GM12878 (cell line): ENCODE measurements around the gene CREB3L4. TPM values are rescaled to one million over a fixed set of nuclear protein-coding genes. Genes with fewer than 3 reads are reported as not detected.

ENCODE experiments used
- ATAC-seq: fragments of 200-7000 bp; cut with Tn5 transposase; 3 replicates; pipeline ENCODE4 v1.9.1; 2020; ENCODE audit warnings: mild to moderate bottlenecking, moderate library complexity
- BruUV-seq: library from RNA; stranded (reverse); fragments of 400-500 nt; replicated peaks from 2 replicates; lab custom pipeline; 2021; lab: Mats Ljungman, UMichigan
- CTCF ChIA-PET: fragments of 300-600 bp; sonication (Branson Sonifier 250); formaldehyde crosslinking; extraction: SDS; loops from one replicate; lab custom pipeline; 2021; ENCODE audit warnings: inconsistent platforms; lab: Yijun Ruan, JAX
- POLR2A ChIA-PET: fragments of 350-600 bp; formaldehyde crosslinking; extraction: SDS; loops from one replicate; lab custom pipeline; 2021; ENCODE audit warnings: inconsistent platforms; lab: Charles Lee
- RAD21 ChIA-PET: fragments of 300-600 bp; sonication (Branson Sonifier 250); formaldehyde crosslinking; loops from one replicate; lab custom pipeline; 2023; ENCODE audit warnings: antibody characterized with exemption; ENCODE audit not compliant: unreplicated experiment; lab: Charles Lee
- SMC1A ChIA-PET: fragments of 300-600 bp; sonication (Branson Sonifier 250); formaldehyde crosslinking; loops from one replicate; lab custom pipeline; 2023; ENCODE audit not compliant: unreplicated experiment, uncharacterized antibody; lab: Charles Lee
- DNase-seq: peaks from one replicate; pipeline ENCODE4 v3.0.0-alpha.2; 2011; ENCODE audit warnings: low read depth, low spot score
- FAIRE-seq: peaks from 3 replicates; lab custom pipeline; 2011; peaks lifted over from hg19 to GRCh38; lab: Jason Lieb, UNC
- H2AFZ ChIP-seq: 2 replicates; pipeline ENCODE4 v1.6.0; 2011; ENCODE audit warnings: low read depth, low read length, control low read depth; ENCODE audit not compliant: control insufficient read depth
- H3K27ac ChIP-seq: 2 replicates; pipeline ENCODE4 v1.5.1; 2011; ENCODE audit warnings: control low read depth; ENCODE audit not compliant: control insufficient read depth, insufficient read depth
- H3K27me3 ChIP-seq, 2 experiments: replicated peaks in 1 of 2; 2 replicates each; pipeline versions ENCODE4 v1.6.0 to v1.6.1; 2011; ENCODE audit warnings: low read length in 1 of 2; ENCODE audit not compliant: control insufficient read depth in 2 of 2, insufficient read depth in 2 of 2
- H3K36me3 ChIP-seq, 2 experiments: 2 replicates each; pipeline ENCODE4 v1.5.1; 2011; ENCODE audit warnings: low read length in 1 of 2; ENCODE audit not compliant: control insufficient read depth in 2 of 2, insufficient read depth in 2 of 2
- H3K4me1 ChIP-seq: 2 replicates; pipeline ENCODE4 v1.6.1; 2011; ENCODE audit warnings: mild to moderate bottlenecking, low read length, moderate library complexity, mixed read lengths; ENCODE audit not compliant: control insufficient read depth, insufficient read depth
- H3K4me2 ChIP-seq: 2 replicates; pipeline ENCODE4 v1.6.0; 2011; ENCODE audit warnings: control low read depth; ENCODE audit not compliant: control insufficient read depth, insufficient read depth
- H3K4me3 ChIP-seq: fragments of 200-600 bp; sonication (generic); 2 replicates; pipeline ENCODE4 v1.5.1; 2016
- H3K79me2 ChIP-seq: 2 replicates; pipeline ENCODE4 v1.6.0; 2011; ENCODE audit warnings: low read length; ENCODE audit not compliant: control insufficient read depth, insufficient read depth
- H3K9ac ChIP-seq: 2 replicates; pipeline ENCODE4 v1.8.0; 2011; ENCODE audit warnings: low read length, control low read depth, mixed read lengths; ENCODE audit not compliant: control insufficient read depth, insufficient read depth
- H3K9me3 ChIP-seq: replicated peaks from 3 replicates; pipeline ENCODE4 v1.5.1; 2011; ENCODE audit warnings: mild to moderate bottlenecking, low read length; ENCODE audit not compliant: control insufficient read depth, insufficient read depth
- H4K20me1 ChIP-seq: 2 replicates; pipeline ENCODE4 v1.6.0; 2011; ENCODE audit not compliant: control insufficient read depth, insufficient read depth
- CEBPZ ChIP-seq: fragments of 150-350 bp; IDR thresholded peaks from 2 replicates; pipeline ENCODE4 v1.6.1; 2016; ENCODE audit warnings: low read depth, low read length
- PAX5 ChIP-seq: IDR thresholded peaks from 2 replicates; pipeline ENCODE4 v1.6.1; 2011; ENCODE audit warnings: low read depth, low read length, borderline replicate concordance
- POLR2A ChIP-seq: IDR thresholded peaks from 2 replicates; pipeline ENCODE4 v1.6.1; 2011; ENCODE audit warnings: low read depth, mild to moderate bottlenecking, low read length
- REST ChIP-seq: IDR thresholded peaks from 2 replicates; pipeline ENCODE4 v1.6.1; 2012; ENCODE audit warnings: mild to moderate bottlenecking, low read depth, low read length
- SMAD1 ChIP-seq: fragments of 450-650 bp; IDR thresholded peaks from 2 replicates; pipeline ENCODE4 v1.6.1; 2018; ENCODE audit warnings: mild to moderate bottlenecking, low read depth; ENCODE audit not compliant: partially characterized antibody
- SREBF2 ChIP-seq: IDR thresholded peaks from 2 replicates; pipeline ENCODE4 v1.6.1; 2012; ENCODE audit warnings: mild to moderate bottlenecking, low read length
- ZBED1 ChIP-seq: IDR thresholded peaks from 2 replicates; pipeline ENCODE4 v1.6.1; 2016; ENCODE audit warnings: borderline replicate concordance
- ZNF592 ChIP-seq: fragments of 450-650 bp; IDR thresholded peaks from 2 replicates; pipeline ENCODE4 v1.6.1; 2017; ENCODE audit warnings: mild to moderate bottlenecking, moderate library complexity
- WGBS: methylation state at CpG from one replicate; pipeline ENCODE4 v1.1.6; 2016; ENCODE audit warnings: low lambda C conversion rate; ENCODE audit not compliant: insufficient replicate concordance, insufficient coverage; ENCODE audit errors: missing lambda C conversion rate; 5-methylcytosine and 5-hydroxymethylcytosine counted together
- in situ Hi-C: fragments of 300-500 bp; cut with MboI; formaldehyde crosslinking; loops from 9 replicates; pipeline ENCODE4 v1.14.3; 2018; ENCODE audit warnings: mixed read lengths
- intact Hi-C: fragments of 100-400 bp; cut with micrococcal nuclease; formaldehyde crosslinking; loops from one replicate; pipeline ENCODE4 v1.14.2; 2022; ENCODE audit not compliant: unreplicated experiment
- polyA plus RNA-seq, 11 experiments: library from polyadenylated mRNA; depleted of rRNA in 4 of 11; unstranded in 6 of 11; stranded (reverse) in 5 of 11; fragments of >200 nt; fragmentation: Nextera tagmentation in 4 of 11; fragmentation: Illumina TruSeq in 1 of 11; extraction: Ambion mirVana in 4 of 11; extraction: Trizol in 1 of 11; gene quantifications; 1 replicate in 1 of 11; 2 replicates in 10 of 11; pipeline versions ENCODE4 v1.2.1 to v1.2.3, GENCODE V29; 2011 to 2016; ENCODE audit warnings: inconsistent platforms in 2 of 11, missing spikeins in 2 of 11, low read depth in 1 of 11
- total RNA-seq, 4 experiments: library from RNA; depleted of rRNA in 3 of 4; stranded (reverse); fragments of >200 nt in 3 of 4; fragmentation: Illumina TruSeq in 1 of 4; extraction: Trizol in 1 of 4; gene quantifications; 2 replicates each; pipeline versions ENCODE4 v1.2.1 to v1.2.3, GENCODE V29; 2013 to 2021

Gene CREB3L4
- total and polyA plus RNA-seq, 10 of the 15 experiments (the other 5 are each of a cell fraction or from before 2014, with no cell fraction given): 9.7 to 14.0 (median 12.1) TPM

GRCh38 chr1:153928245-153928644, 39.5 kb upstream of the CREB3L4 start:
- TF ChIP-seq PAX5 (no peak), REST (no peak), ZNF592 (no peak), SREBF2 (no peak), POLR2A (0 out of 2 replicates have a peak, but pooled peaks have one; percentile 2), CEBPZ (no peak), ZBED1 (0 out of 2 replicates have a peak, but pooled peaks have one; percentile 38), SMAD1 (no peak)
- TF ChIP-seq, all 136 proteins: peak for 2
- ATAC-seq: peak; percentile 48
- H4K20me1 ChIP-seq: no peaks in the 10 kb centered on the region
- WGBS: 4% methylated on average over 1 of the region's 1 CpG
- no peaks in the 10 kb centered on the region for H3K9me3 ChIP-seq
- DNase-seq: no peak
- ChIA-PET CTCF (interaction anchor here (0.7 to 0.8 kb wide), 2 partner anchors 9 to 13 kb away, joined by 3 read pairs; no protein-coding TSS in a partner anchor), POLR2A (interaction anchor here (0.7 to 10.1 kb wide), 6 partner anchors 8 to 106 kb away, joined by 3 to 83 read pairs (median 3); partner anchors contain the start of gene DENND4B), SMC1A (interaction anchor here (1.0 to 3.8 kb wide), 6 partner anchors 12 to 112 kb away, joined by 3 to 16 read pairs (median 3); no protein-coding TSS in a partner anchor), RAD21 (interaction anchor here (0.8 to 2.8 kb wide), 3 partner anchors 17 to 59 kb away, joined by 3 to 18 read pairs (median 3); partner anchors contain the start of genes CREB3L4 and DENND4B)
- H3K79me2 ChIP-seq: peaks cover 9% of the 10 kb centered on the region
- H2AFZ ChIP-seq: peak overlapping the region; percentile 4; the same call in 1 of the 2 replicates
- no peaks in the 10 kb centered on the region for H3K27me3 ChIP-seq
- BruUV-seq: no TSS peak
- H3K36me3 ChIP-seq: peaks cover 4 to 6% of the 10 kb centered on the region in 2 experiments; a peak in 2 of 4 replicates
- no peak overlapping the region for H3K4me3 ChIP-seq
- peak overlapping the region; percentile 74 for H3K27ac ChIP-seq
- intact Hi-C loops: no loop called here
- no peak for FAIRE-seq
- no peak overlapping the region for H3K9ac ChIP-seq
- H3K4me1 ChIP-seq: peaks cover 18% of the 10 kb centered on the region
- in situ Hi-C loops: no loop called here
- H3K4me2 ChIP-seq: peak overlapping the region; percentile 22; the same call in 1 of the 2 replicates
